Ishikawa (cell line): Measurements from ENCODE around the gene ZCCHC9.

Source experiments
- CREB1 ChIP-seq: IDR thresholded peaks from 2 replicates; pipeline ENCODE4 v1.6.1; 2012; ENCODE audit warnings: low read depth
- NFIC ChIP-seq: IDR thresholded peaks from 2 replicates; pipeline ENCODE4 v1.6.1; 2012
- RAD21 ChIP-seq: IDR thresholded peaks from 2 replicates; pipeline ENCODE4 v1.6.1; 2012; ENCODE audit warnings: low read depth
- TAF1 ChIP-seq: IDR thresholded peaks from 2 replicates; pipeline ENCODE4 v1.6.1; 2012; ENCODE audit warnings: low read depth, mild to moderate bottlenecking
- TCF12 ChIP-seq: IDR thresholded peaks from 2 replicates; pipeline ENCODE4 v1.6.1; 2012; ENCODE audit warnings: low read depth
- USF1 ChIP-seq: IDR thresholded peaks from 2 replicates; pipeline ENCODE4 v1.6.1; 2012

Gene ZCCHC9

GRCh38 chr5:81361600-81361999, 60.2 kb downstream of the ZCCHC9 start:
- TF ChIP-seq USF1 (no peak), TAF1 (no peak), TCF12 (no peak), RAD21 (no peak), NFIC (no peak), CREB1 (no peak)
